GM18526 (cell line): ENCODE results near the gene MDK.

ENCODE experiments used
- POLR2A ChIP-seq: IDR thresholded peaks from 3 replicates; pipeline ENCODE4 v1.6.1; 2011; ENCODE audit not compliant: insufficient read length; ENCODE audit errors: extremely low read depth

The MDK gene

DNA sequence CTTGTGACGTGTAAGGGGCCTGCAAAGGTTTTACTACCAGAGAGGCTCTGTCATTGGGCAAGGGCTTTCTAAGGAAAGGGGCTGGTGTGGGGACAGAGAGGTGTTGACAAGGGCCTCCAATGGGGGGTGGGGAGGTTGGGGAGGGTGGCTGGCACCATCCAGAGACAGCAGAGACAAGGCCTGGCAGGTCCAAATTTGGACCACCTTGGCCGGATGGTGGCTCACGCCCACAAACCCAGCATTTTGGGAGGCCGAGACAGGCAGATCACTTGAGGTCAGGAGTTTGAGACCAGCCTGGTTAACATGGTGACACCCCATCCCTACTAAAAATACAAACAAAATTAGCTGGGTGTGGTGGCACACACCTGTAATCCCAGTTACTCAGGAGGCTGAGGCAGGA, 12.3 kb downstream of the MDK start:
- no peak for TF ChIP-seq POLR2A

DNA sequence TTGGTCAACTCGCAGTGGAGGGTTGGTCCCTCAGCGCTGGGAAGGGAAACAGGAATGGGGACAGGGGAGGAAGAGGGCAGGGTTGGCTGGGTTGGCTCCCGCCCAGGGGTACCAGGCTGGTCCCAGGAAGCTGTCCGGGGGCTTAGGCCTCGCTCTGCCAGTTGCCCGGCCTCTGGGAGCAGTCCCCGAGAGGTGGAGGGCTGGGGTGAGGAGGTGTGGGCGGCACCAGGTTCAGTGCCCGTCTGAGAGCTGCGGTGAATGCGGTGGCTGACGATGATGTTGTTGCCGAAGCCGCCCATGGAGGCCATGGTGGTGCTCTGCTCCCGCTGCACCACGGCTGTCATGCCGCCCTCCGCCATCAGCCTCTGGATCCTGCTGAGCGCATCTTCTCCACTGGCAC, 16.1 kb downstream of the MDK start:
- no peak for TF ChIP-seq POLR2A

GRCh38 chr11:46402957-46403902, 21.8 kb downstream of the MDK start:
- no peak for TF ChIP-seq POLR2A

DNA sequence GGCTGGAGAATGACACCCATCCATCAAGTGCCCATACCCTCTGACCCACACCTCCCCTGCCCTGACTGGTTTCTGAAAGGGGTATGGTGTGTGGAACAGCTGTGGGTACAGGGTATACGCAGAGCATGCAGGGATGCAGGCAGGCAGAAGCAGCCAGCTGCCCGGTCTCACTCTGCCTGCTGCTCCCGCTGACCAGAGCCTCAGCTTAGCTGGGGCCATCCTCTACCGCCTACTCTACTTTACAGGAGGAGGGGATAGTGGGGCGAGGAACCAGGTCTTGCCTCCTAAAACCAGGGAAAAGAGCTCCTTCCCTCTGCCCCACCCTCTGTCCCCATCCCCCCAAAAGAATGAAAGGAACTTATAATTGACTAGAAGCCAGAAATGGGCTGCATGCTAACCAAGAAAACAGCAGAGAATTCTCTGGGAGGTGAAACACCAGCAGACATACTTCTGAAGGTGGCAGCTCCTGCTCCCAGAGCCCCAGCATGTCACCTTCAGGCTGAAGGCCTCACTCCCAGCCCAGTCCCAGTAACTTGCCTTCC, 23.1 kb downstream of the MDK start:
- TF ChIP-seq POLR2A, result no peak

GRCh38 chr11:46407635-46408034, 26.2 kb downstream of the MDK start:
- TF ChIP-seq POLR2A, result no peak

GRCh38 chr11:46408407-46408986, 27.0 kb downstream of the MDK start:
- TF ChIP-seq POLR2A, result no peak

DNA sequence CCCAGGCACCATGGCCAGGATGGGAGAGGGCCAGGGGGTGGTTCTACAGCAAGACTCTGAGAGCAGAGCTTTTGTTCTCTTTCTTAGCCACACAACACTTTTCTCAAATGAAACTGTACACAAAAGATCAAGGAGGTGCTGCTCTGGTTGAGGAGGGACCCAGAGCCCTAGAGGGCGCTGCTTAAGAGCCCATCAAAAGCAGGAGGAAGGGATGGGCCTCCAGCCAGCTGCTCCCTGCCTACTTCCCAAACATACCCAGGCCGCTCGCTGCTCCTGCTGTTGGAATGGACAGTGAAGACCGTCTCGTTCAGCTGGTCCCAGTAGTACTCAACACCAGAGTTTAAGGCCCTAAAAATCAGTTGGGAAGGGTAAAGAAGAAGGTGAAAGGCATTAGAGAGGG, 28.6 kb downstream of the MDK start:
- no peak for TF ChIP-seq POLR2A

DNA sequence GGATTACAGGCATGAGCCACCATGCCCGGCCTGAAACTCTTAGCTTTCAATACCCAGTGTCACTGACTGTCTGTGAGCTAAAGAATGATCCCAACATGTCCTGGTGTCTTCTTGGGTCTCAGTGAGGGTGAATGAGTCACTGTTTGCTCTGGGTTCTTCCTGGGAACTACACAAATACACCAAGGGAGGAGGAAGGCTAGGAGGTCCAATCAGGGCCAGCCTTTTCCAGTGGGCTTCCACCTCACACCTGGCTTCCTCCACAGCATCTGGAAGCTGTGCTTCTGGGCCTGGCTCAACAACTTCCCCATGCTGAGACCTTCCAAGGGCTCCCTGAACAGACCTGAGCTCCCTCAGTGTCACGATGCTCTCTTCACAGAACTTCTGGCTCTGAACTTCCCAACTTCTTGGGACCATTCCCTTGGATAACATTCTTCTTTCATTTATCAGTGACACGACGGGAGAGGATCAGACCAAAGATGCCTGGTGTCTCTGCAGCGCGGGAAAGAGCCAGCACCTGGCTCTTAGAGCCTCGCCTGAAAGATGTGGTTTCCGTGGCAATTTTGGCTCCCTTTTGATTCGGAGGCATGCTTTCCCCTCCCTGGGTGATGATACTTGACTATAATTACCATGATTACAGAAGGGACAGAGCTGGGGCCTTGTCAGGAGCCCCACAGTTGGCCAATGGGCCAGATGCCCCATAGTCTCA, 32.4 kb downstream of the MDK start:
- no peak for TF ChIP-seq POLR2A

DNA sequence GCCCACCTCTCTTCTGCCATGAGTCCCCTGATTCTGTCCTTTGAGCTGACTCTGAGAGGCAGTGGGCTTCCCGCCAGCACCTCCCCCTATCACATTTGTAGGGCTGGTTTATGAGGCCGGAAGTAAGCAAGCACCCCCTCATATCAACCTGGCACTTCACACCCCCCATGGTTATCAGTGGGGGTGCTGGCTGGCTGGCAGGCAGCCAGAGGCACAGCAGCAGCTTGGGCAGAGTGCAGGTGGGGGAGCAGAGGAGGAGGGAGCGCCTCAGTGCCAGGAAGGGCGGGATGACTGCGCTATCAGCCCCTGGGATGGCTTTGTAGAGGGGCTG, 33.0 kb downstream of the MDK start:
- TF ChIP-seq POLR2A, result no peak

DNA sequence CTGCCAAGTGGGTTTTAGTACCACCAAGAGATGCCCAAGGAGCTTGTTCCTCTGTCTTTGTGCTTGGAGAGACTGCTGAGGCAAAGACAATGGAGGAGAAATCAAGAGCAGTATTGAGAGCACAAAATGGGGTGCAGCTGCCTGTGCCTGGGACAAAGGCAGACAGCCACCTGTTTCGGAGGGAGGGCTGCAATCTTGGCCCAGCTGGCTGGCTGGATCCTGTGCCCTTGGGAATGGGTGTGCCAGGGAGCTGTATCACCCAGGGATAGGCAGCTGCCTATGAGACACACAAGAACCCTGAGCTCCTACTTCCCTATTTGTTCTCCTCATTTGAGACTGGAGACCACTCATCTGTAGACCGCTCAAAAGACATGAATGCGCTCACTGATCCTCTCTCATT, 33.4 kb downstream of the MDK start:
- TF ChIP-seq POLR2A, result no peak

DNA sequence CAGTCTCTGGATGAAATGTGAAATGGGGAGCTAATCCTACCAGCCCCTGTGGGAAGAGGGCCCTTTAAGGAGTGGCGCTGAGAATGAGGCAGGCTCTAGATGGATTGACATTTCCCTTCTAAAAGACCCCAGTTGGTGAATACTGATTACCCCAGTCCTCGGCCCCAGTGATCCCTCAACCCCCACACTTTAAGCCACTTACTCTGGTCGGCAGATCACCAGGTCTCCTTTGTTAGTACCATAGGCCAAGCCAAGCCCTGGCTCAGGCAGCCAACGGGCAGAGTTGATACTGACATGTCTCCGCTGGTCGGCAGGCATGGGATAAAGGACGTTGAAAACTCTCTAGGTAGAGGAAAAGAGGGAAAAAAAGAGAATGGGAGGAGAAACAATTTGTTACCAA, 36.2 kb downstream of the MDK start:
- no peak for TF ChIP-seq POLR2A

DNA sequence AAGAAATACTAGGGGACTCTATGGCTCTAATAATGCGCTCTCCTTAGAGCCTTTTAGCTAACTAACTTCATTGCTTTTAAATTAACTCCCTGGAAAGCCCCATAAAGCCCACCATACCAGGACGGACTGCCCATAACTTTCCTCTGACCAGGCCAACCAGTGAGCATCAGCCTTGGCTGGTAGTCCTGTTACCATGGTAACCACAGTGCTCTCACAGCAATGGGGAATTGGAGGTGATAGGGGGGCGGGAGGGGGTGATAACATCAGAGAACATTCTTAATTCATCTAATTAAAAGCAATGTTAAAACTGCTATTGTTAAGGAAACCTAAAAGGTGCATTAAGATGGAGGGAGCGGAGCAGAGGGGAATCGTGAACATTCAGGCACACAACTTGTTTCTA, 37.3 kb downstream of the MDK start:
- TF ChIP-seq POLR2A, result no peak

DNA sequence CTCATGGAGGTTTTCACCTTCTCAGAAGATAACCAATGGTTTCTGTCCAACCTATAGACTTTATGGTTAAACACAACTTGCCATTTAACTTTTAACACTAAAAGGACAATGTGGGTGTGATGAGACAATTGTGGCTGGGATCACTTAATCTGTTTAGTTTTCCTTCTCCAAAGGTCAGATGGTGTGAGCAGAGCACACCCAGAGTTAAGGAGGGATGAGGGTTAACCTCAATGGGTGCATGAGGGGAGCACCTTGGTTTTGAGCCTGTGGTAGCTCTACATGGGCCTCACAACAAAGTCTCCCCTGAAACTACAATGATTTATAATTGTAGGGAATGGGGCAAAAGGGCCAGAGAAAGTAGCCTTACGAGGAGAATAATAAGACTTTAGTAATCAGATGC, 39.0 kb downstream of the MDK start:
- TF ChIP-seq POLR2A, result no peak

GRCh38 chr11:46421257-46421880, 39.9 kb downstream of the MDK start:
- no peak for TF ChIP-seq POLR2A

DNA sequence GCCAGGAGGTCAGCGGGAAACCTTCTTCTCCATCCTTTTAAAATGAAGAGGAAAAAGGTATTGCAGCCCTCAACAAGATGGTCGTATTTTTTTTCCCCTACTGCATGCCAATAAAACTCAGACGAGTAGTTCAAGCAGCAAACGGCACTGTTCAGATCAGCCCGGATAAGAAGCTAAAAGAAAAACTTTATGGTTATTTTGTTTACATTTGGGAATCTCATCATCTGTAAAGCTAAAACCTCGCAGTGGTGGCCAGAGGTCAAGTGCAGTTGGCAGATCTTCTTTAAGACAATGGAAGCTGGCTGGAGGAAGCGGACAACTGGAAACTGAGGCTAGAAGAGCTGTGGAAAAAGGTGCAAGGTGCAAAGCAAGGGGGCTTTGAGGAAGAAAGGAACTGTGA, 41.1 kb downstream of the MDK start:
- no peak for TF ChIP-seq POLR2A
